ENCODE measurements around the gene ARHGAP31. TPM values are rescaled to one million over a fixed set of nuclear protein-coding genes. Genes with fewer than 3 reads are reported as not detected.
"Not testable (repeated sequence)": the region's sequence is repeated elsewhere in the genome, so short reads cannot be mapped to it uniquely, and the experiment has no call there.

The ARHGAP31 gene
- polyA plus RNA-seq, 3 donors = 10.6 to 14.4 (median 14.2) TPM

DNA sequence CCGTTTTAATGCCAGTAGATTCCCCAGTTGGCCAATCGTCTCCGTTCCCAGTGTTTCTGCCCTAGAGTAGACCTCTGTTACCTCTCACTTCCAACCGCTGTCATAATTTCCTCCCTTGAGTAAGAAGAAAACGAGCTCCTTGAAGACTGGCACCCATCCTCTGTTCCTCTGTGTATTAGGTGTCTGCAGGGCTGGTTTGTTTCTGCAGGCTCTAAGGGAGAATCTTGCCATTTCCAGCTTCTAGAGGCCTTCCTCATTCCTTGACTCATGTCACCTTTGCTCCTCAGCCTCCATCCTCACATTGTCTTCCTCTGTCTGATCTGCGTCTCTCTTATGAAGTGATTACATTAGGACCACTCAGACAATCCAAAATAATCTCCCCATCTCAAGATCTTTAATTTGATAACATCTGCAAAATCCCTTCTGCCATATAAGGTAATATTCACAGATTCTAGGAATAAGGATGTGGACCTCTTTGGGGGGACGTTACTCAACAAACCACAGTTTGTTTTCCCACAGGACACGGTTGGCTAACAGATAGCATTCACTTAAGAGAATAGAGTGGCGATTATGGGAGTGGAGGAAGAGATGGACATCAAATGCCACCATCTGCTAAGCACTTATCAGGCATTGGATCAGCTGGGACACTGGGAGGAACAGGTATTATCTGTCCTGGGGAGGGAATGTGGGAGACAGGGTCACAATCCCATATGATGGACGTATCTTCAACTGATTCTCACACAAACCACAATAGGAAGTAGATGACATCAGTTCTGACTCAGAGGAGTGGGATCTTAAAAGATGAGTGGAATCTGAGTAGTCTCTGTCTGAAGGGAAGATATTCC is 17.1 kb downstream of the ARHGAP31 start:
- no peak for DNase-seq (ENCODE audit: extremely low read depth in 1 of 11, low read depth in 9 of 11, low spot score in 4 of 11)

DNA sequence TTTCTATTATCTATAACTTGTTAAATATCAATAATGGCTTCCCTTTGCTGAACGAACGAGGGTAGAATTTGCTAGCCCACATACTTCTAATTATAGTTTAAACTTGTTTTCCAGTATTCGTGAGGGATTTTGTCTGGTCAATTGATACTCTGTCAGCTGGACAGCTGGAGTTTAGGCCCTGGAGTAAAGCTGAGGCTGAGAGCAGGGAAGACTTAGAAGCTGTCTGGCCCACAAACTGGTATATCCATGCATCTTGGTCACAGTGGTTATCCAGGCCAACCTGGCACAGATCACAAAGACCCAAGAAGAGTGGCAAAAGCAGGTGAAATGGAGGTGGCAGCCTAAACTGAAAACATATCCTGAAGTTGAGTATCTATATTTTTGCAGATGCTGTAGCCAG is 19.3 kb downstream of the ARHGAP31 start:
- no peak for DNase-seq (ENCODE audit: extremely low read depth in 1 of 11, low read depth in 9 of 11, low spot score in 4 of 11)

DNA sequence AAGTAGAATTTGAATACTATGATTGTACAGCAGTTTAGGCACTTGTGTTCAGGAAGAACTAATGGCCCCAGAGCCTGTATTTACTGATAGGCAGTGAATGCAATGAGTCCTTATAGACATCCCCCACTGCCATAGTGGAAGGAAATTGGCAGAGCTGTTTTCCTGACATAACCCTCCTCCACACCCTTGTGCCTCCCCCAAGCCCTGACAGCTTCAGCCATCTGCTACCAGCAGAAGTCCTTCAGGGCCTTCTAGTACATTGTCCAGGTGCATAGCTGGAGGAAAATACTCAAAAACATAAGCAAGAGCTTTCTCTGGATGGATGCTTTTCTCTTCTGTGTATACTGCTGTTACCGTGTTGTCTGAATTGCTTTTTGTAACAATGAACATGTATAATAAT is 20.6 kb downstream of the ARHGAP31 start:
- DNase-seq (ENCODE audit: extremely low read depth in 1 of 11, low read depth in 9 of 11, low spot score in 4 of 11) = no peak

DNA sequence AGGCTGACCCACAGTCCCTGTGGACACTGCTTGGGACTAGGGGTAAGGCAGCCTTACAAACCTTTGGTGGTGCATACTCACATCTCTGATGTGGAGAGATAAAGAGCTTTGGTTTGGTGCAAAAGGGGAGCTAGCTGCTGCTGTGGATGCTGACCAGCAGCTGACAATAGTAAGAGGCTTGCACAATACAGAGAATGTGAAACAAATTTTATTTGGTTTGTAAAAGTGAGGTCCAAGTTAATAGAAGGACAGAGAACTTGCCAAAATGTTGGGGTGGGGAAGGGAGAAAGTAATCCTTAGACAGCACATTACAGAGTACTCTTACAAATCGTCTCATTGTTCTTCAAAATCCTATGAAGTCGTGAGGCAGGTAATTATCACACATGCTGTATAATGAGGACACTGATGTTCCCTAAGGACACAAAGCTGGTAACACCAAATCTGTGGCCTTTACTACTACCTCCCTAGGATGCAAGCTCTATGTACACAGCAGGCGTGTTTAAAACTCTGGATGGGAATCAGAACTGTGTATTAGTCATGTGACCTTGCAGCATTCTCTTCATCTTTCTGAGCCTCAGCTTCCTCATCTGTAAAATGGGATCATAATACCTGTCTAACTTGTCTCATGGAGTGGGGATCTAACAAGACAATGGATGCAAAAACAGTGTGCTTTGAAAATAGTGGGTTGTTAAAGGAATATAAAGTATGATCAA is 21.6 kb downstream of the ARHGAP31 start:
- DNase-seq (ENCODE audit: extremely low read depth in 1 of 11, low read depth in 9 of 11, low spot score in 4 of 11) = no peak

DNA sequence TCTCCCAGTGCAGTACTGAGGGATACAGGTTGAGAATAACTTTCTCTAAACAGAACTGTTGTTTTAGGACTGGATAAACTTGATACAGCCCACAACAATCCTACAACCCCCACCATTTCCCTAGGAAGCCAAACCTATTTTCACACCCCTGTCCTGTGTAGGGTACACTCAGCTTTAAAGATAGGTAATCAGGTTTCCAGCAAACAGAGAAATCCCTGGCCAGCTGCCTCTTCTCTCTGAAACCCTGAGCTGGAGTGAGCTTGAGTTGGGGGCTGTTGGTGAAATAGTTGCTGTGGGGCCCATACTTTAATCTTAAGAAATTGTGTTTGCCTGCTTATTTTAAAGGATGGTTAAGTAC is 22.1 kb downstream of the ARHGAP31 start:
- no peak for DNase-seq (ENCODE audit: extremely low read depth in 1 of 11, low read depth in 9 of 11, low spot score in 4 of 11)

DNA sequence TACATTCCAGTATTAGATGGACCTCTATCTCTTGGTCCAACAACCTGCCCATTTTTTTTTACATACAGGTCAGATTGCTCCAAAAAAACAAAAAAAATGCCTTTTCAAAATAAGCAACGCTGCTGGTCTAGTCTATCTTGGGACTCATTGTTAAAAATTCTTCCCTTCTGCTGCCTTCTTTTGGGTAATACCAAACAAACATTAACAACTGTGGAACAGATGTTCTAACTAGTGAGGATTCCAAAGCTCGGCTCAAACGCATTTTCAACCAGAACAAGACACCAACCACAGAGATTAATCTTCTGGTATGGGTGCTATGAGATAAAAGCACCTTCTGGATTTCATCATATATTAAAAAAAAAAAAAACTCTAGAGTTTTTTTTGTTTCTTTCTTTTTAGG is 24.7 kb downstream of the ARHGAP31 start:
- no peak for DNase-seq (ENCODE audit: extremely low read depth in 1 of 11, low read depth in 9 of 11, low spot score in 4 of 11)

DNA sequence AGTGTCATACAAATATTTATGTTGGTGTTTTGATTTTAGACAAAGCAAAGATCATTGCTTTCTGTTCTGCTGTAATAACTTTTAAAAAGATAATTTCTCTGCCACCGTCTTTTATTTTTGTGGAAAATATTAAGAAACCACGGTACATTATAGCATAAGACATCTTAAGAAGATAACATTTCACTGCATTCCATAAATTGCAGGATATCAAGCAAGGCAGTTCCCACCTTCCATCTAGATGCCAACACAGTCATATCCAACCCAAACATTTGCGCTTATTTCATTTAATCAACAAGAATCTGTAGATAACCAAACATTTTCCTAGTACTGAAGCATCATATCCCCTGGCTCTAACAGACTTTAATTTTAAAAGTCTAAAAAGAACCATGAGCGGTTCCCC is 25.1 kb downstream of the ARHGAP31 start:
- DNase-seq (ENCODE audit: extremely low read depth in 1 of 11, low read depth in 9 of 11, low spot score in 4 of 11) = no peak

DNA sequence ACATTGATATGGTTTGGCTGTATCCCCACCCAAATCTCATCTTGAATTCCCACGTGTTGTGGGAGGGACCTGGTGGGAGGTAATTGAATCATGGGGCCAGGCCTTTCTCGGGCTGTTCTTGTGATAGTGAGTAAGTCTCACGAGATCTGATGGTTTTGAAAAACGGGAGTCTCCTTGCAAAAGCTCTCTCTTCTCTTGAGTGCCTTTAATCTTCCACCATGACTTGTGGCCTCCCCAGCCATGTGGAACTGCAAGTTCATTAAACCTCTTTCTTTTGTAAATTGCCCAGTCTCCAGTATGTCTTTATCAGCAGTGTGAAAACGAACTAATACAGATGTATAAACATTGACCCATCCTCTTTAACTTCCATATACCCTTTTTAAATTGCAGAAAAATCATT is 26.6 kb downstream of the ARHGAP31 start:
- not testable (repeated sequence) for DNase-seq (ENCODE audit: extremely low read depth in 1 of 11, low read depth in 9 of 11, low spot score in 4 of 11)

DNA sequence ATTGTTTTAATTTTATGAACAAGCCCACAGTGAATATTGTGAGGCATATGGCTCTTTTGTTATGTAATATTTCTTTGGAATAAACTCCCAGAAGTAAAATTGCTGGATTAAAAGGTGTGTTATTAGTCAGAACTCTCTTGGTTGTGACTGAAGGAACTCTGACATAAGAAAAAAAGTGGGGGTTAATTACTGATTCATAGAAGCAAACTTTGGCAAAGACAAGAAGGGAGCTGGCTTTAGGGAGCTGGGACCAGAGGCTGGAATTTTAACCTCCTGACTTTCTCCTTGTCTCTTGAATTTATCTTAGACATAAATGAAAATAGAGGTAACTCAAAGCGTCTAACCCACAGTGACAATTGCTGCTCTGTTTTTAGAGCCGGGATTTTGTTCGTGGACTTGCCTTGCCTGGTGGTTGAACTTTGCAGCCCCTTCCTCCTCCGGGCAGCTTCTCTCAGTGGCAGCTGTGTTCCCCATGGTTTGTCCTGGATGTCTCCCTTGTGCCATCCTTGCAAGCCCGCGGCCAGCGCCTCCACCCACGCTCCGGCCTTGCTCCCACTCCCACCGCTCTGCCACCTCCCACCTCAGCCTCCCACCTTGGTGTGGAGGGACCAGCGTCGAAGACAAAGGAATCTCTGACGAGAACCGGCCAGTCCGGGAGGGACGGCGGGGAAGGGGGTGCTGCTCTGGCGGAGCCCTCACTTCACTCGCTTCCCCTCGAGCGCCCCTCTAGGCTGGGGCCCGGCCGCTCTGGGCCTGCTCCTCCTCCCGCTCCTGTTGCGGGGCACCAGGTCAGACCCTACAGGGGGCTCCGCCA is 28.0 kb downstream of the ARHGAP31 start:
- DNase-seq (ENCODE audit: extremely low read depth in 1 of 11, low read depth in 9 of 11, low spot score in 4 of 11) = peak in 6 of 11 donors; percentile 28 to 56 (median 38)

DNA sequence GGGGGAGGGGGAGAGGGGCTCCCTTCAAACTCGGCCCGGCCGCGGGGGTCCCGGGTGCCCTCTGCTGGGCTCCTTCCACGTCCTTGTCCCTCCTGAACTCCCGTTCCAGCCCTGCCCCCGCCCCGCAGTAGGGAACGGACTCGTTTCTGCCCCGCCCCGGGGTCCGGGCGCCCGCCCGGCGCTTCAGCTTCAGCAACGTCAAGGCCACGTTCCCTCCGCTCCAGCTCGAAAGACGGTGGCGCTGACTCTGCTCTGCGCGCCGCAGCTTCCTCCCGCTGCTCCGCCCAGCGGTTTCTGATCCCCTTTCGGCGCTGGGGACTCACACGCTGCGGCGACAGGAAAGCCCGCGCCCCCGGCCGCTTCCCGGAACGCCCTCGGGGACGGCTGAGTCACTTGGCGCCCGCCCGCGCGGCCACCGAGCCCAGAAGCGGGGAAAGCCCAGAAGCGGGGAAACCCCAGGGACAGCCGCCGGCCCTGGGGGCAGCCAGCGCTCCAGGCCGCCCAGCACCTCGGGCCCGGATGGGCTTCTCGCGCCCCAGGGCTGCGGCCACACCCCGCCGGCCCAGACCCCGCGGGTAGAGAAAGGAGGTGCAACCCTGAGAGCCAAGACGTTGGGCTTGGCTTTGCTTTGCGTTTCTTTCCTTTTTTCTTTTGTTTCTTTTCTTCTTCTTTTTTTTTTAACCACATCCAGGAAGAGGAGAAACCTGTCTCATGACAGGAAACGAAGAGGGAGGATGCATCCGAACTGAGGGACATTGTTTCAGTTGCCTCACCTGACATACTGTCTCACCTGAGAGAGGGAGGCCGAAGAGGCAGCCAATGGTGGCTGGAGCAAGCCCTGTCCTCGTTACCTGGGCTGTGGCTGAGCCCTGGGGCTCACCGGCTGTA is 28.9 kb downstream of the ARHGAP31 start:
- DNase-seq (ENCODE audit: extremely low read depth in 1 of 11, low read depth in 9 of 11, low spot score in 4 of 11) = peak; percentile 53 to 84 (median 81)

DNA sequence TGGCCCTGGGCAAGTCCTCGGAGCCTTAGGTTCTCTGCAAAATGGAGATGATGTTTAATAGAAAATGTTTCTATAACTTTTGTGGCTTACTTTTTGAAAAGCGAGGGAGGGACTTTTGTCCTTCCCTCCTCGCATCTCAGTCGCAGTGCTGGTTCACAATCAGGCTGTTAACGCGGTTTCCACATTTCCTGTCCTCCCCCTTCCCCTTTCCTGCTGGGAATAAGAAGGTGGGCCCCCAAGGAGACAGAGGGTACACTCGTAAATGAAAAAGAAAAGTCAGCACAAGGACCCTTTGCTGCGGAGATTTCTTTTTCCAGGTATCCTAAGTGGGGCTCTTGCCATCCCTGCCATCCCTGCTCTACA is 29.5 kb downstream of the ARHGAP31 start:
- no peak for DNase-seq (ENCODE audit: extremely low read depth in 1 of 11, low read depth in 9 of 11, low spot score in 4 of 11)

DNA sequence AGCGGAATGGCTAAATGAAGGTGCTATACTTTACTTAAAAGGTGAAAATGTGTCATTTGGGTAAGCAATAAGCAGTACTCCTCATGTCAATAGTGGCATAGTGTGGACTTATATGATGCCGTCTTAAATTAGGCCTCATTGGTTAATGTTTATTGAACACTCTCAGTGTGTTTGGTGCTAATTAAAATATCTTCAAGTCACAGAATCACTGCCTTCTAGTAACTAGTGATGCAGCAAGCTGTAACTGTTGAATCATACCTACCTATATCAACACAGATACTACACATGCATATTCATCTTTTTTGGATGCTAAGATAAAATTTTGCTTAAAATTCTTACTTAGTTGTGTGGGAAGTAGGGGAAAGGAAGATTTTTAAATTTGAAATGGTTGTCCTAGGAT is 30.7 kb downstream of the ARHGAP31 start:
- no peak for DNase-seq (ENCODE audit: extremely low read depth in 1 of 11, low read depth in 9 of 11, low spot score in 4 of 11)

DNA sequence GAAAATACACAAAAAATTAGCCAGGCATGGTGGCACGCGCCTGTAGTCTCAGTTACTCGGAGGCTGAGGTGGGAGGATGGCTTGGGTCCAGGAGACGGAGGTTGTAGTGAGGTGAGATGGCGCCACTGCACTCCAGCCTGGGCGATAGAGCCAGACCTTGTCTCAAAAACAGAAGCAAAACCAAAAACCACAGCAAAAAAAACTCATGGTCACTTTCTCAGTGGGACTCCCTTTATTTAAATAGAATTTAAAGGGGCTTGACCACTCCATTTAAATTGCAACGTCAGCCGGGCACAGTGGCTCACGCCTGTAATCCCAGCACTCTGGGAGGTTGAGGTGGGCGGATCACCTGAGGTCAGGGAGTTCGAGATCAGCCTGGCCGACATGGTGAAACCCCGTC is 32.8 kb downstream of the ARHGAP31 start:
- DNase-seq (ENCODE audit: extremely low read depth in 1 of 11, low read depth in 9 of 11, low spot score in 4 of 11) = no peak

DNA sequence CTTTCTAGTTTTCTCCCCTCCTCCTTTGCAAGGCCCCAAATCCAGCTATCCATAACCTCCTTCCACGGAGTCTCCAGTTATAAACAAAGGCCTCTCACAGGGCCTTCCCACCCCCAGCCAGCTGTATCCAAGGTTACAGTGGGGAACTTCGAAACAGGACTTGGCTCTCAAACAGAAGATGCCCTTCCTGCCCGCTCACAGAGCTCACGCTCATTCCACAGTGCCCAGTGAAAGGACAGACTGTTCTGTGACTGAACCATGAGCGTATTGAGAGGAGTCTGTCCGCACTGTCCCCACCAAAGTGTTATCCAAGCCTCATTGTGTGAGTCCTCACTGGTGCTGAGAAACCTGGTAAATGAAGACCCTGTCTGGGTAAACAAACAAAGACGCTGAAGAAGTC is 35.4 kb downstream of the ARHGAP31 start:
- no peak for DNase-seq (ENCODE audit: extremely low read depth in 1 of 11, low read depth in 9 of 11, low spot score in 4 of 11)

DNA sequence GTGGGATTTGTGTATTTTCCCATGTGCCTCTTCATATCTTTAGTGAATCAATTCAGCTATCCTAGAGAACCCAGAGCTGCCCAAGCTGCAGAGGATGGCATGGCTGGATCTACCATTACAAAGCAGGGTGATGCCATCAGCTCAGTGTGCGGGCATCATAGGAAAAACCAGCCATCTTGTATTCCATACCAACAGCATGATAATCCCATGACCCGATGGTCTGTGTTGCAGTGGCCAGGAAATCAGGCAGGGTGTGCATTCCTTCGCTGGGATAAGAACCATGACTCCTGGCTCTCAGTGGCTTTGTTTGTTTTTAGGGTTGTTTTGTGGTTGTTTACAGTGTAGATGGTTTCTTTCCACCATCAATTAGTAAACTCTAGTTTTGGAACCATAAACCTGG is 36.0 kb downstream of the ARHGAP31 start:
- no peak for DNase-seq (ENCODE audit: extremely low read depth in 1 of 11, low read depth in 9 of 11, low spot score in 4 of 11)

DNA sequence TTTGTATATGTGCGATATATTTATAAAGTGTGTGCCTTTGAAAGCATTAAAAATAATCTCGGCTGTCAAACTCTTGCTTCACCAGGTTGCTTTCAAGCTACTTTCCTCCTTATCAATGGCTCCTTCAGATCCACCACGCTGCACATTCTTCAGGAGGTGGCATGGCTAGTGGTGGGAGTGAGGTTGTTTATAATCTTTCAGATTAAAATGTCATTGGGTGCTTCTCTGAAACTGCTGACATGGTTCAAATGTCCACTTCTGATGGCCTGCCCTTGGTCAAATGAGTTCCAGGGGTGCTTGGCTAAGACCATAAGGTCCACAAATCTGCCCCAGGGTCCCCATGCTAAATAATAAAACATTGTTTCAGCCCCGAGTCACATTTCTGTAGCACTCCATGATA is 36.7 kb downstream of the ARHGAP31 start:
- no peak for DNase-seq (ENCODE audit: extremely low read depth in 1 of 11, low read depth in 9 of 11, low spot score in 4 of 11)

DNA sequence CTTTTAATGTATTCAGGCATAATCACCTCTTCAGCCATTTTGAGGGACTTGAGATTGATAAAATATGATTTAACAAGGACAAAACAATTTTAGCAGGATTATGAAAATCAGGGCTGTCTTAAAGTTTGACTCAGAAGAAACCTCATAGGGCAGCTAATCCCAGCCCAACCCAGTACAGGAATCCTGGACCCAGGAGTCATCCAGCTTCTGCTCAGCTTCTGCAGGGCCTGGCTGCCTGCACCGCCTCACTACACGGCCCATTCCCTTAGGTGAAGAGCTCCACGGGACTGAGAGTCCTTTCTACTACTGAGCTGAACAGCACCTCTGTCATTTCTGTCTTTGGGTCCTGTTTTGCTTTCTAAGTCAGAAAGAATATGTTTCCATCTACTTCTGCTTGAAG is 37.5 kb downstream of the ARHGAP31 start:
- no peak for DNase-seq (ENCODE audit: extremely low read depth in 1 of 11, low read depth in 9 of 11, low spot score in 4 of 11)

DNA sequence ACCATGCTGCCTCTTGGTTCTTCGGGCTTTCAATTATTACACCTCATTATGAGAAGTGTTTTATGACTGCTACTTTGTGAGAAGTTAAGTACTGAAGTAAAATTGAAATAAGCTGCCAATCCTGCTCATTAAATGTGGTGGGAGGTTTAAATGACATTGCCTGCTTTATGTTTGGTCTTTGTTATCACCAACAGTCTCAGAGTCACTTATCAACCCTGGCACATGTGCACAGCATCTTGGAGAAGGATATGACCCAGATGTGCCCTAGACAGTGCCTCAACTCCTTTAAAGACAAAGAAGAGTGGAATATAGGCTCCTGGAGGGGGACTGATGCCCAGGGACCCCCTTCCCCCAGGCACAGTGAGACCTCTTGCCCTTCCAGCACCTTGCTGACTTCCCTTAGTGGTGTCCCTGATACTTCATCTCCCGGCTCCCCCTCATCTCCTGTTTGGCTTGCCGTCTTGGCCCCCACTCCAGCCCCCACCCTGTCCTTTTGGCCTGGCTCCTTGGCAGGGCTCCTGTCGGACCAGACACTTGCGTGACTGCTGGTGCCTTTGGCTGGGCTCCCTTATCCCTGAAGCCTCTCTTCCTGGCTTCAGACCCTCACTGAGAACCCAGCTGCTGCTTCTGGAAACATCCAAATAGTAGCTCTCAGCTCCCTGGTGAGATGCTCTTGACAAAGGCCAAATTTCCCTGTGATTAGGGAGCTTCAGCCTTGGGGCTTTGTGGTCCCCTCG is 39.8 kb downstream of the ARHGAP31 start:
- DNase-seq (ENCODE audit: extremely low read depth in 1 of 11, low read depth in 9 of 11, low spot score in 4 of 11) = no peak

Measured in renal cortex interstitium (tissue), 11 donors.